ENCODE results near the gene RUVBL2.
"Not testable (repeated sequence)": the region's sequence is repeated elsewhere in the genome, so short reads cannot be mapped to it uniquely, and the experiment has no call there.

The RUVBL2 gene

DNA sequence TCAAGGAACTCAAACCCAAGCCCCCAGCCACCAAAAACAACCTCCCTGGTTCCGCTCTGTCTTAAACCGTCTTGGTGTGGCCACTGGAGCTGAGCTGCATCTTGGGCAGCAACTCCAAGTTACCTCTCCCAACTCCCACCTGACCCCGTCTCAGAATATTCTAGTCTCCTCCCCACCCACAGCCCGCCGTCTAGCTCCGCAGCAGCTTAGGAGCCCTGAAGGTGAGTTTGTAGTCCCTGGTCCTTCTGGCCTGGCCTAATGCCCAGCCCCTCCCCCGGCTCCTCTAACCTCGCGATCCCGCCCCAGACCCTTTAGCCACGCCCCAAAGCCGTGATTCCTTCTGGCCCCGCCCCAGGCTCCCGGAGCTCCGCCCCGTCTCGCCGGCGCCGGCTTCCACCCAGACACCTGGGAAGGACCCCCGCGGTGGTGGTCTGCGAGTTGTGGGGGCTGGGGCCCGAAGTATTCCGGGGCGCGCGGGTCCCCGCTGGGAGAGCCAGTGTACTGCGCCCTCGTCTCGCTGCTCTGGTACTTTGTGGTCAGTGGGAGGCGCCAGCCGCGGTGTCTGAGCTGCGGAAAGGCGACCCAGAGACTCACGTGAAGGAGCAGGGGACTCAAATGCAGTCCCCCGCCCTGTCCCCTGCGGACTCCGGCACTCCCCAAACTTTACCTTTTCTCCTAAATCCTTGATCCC lies 25.7 kb downstream of the RUVBL2 start:
- H3K27ac ChIP-seq: peak overlapping the region; percentile 87
- no peak for TF ChIP-seq ZFX (IDR thresholded peaks at IDR 0.05; ENCODE audit: borderline replicate concordance)
- TF ChIP-seq, protein P1, sequence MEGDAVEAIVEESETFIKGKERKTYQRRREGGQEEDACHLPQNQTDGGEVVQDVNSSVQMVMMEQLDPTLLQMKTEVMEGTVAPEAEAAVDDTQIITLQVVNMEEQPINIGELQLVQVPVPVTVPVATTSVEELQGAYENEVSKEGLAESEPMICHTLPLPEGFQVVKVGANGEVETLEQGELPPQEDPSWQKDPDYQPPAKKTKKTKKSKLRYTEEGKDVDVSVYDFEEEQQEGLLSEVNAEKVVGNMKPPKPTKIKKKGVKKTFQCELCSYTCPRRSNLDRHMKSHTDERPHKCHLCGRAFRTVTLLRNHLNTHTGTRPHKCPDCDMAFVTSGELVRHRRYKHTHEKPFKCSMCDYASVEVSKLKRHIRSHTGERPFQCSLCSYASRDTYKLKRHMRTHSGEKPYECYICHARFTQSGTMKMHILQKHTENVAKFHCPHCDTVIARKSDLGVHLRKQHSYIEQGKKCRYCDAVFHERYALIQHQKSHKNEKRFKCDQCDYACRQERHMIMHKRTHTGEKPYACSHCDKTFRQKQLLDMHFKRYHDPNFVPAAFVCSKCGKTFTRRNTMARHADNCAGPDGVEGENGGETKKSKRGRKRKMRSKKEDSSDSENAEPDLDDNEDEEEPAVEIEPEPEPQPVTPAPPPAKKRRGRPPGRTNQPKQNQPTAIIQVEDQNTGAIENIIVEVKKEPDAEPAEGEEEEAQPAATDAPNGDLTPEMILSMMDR (IDR thresholded peaks at IDR 0.05): peak; percentile 45

DNA sequence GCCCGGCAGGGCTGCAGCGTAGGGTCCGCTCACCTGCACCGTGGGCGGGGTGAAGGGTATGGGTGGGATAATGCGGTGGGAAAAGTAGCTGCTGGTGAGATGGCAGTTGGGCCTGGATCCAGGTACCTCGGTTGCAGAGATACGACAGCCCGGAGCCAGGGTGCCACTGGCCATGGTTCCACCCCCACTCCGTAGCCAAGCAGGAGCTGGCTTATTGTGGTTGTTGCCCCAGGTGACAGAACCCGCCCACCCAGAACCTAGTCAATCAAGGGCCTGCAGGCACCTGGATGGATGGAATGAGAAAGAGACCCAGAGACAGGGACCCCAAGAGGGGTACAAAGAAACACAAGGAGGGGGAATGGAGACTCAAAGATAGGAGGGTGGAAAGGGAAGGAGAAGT lies 26.7 kb downstream of the RUVBL2 start:
- H3K27ac ChIP-seq: no peak overlapping the region
- no peak for TF ChIP-seq ZFX (IDR thresholded peaks at IDR 0.05; ENCODE audit: borderline replicate concordance)
- TF ChIP-seq, protein P1 (IDR thresholded peaks at IDR 0.05): no peak

DNA sequence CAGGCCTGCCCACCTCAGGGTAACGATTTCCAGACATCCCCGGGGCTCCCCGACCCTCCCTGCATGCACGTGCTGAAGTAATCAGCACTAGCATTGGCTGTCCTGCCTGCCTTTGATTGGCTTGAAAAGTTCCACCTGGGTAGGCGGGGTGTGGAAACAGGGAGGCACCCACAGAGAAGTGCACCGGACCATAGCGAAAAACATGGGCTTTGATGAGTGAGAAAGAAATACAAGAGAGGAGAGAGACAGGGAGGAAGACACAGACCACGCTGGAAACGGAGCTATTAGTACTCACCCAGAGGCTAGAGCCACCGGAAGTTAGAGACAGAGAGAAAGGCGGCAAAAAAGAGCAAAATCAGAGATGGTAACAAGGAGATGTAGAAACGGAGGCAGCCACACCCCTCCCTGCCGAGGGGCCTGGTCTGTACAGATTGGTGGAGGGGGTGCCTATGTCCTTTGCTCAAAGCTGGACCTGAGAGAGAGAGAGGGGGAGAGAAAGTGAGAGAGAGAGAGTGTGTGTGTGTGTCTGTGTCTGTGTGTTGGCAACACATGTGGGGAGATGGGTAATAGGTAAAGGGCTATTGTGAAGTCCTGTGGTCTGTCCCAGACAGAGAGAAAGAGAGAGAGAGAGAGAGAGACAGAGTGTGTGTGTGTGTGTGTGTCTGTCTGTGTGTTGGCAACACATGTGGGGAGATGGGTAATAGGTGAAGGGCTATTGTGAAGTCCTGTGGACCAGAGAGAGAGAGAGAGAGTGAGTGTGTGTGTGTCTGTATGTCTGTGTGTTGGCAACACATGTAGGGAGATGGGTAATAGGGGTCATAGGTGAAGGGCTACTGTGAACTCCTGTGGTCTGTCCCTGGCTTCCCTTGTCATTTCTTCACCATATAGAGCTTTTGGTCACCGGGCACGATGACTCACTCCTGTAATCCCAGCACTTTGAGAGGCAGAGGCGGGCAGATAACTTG lies 27.5 kb downstream of the RUVBL2 start:
- TF ChIP-seq, protein P1 (IDR thresholded peaks at IDR 0.05): no peak
- TF ChIP-seq ZFX (IDR thresholded peaks at IDR 0.05; ENCODE audit: borderline replicate concordance): no peak
- H3K27ac ChIP-seq: no peak overlapping the region

DNA sequence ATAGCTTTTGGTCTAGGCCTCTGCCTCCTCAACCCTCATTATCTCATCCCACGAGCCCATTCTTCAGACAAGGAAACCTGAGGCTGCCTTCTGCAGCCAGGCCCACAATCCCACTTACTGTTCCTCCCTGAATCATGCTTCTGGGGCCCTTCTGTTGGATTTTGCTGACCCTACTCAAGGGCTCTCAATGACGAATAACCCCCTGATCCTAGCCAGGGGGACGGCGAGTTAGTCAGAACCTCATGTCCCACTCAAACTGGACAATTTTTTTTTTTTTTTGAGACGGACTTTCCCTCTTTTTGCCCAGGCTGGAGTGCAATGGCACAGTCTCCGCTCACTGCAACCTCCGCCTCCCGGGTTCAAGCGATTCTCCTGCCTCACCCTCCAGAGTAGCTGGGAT lies 28.4 kb downstream of the RUVBL2 start:
- TF ChIP-seq ZFX (IDR thresholded peaks at IDR 0.05; ENCODE audit: borderline replicate concordance): no peak
- TF ChIP-seq, protein P1 (IDR thresholded peaks at IDR 0.05): no peak
- no peak overlapping the region for H3K27ac ChIP-seq

DNA sequence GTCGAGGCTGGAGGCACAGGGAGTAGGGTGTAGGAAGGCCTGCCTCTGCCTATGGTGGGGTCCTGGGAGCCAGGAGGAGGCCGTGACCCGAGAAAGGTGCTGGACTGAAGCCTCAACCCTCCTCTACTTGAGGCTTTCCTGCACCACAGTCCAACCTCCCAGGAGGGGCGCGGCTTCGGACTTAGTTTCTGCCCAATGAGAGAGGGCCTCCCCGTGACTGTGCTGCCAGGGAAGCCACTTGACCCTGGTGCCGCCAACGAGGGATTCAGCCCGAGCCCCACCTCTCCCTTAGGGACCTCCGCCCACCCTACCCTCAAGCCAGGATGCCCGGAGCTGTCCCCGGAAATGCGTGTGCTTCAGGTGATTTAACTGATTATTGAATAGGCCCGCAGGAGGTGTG lies 30.5 kb downstream of the RUVBL2 start, which contains the start of gene CGB3:
CGB3 (minus strand) TSS at position 101 of the 400 bp plus-strand sequence. CDS start 362 bp downstream, outside the sequence.
- H3K27ac ChIP-seq: not testable (repeated sequence)

DNA sequence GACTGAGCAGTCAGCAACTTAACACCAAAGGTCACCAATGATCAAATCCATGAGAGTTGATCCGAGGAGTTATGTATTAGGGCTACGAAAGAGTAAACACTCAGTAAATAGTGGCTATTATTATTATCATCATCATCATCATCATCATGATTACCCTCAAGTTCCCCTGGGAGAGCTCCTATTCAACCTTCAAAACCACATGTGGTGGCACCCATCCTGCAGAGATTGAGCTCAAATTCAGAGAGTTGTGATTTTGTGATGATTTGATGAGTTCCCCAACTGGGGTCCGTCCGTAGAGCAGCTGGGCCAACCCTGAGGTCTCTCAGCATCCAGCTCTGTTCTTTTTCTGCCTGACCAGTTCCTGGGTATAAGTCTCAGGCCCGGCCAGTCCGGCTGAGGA lies 31.4 kb downstream of the RUVBL2 start:
- H3K27ac ChIP-seq: not testable (repeated sequence)

DNA sequence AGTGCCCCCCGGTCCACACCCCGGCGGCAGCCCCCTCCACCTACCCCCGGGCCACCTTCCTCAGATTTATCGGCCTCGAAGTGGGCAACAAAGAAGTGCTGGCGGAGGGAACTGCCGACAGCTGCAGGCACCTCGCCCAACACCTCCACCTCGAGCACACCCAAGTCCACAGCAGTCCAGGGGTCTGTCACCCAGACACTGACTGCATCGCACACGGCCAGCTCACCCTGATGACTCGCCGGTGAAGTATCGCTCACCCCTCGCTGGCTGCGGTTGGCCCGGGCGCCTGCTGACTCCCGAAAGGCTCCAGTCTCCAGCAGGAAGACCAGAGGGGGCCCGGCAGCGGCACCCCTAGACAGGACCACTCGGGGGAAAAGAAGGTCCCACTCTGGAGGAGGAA lies 31.9 kb downstream of the RUVBL2 start:
- H3K27ac ChIP-seq: not testable (repeated sequence)

DNA sequence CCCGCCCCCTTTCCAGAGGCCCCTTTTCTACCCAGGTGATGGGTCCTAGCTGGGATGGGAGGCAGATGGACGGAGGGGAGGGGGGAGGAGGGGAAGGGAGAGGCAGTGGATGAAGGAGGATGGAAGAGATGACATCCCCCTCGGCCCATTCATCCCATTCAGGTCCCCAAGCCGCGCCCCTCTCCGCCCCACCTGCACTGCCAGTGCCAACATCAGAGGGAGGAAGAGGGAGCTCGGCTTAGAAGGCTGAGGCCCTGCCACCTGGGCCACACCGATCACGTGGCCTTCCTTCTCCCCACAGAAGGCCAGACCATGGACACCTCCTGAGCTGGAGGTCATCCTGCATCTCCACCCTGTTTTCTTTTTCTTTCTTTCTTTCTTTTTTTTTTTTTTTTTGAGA lies 35.0 kb downstream of the RUVBL2 start:
- not testable (repeated sequence) for H3K27ac ChIP-seq

DNA sequence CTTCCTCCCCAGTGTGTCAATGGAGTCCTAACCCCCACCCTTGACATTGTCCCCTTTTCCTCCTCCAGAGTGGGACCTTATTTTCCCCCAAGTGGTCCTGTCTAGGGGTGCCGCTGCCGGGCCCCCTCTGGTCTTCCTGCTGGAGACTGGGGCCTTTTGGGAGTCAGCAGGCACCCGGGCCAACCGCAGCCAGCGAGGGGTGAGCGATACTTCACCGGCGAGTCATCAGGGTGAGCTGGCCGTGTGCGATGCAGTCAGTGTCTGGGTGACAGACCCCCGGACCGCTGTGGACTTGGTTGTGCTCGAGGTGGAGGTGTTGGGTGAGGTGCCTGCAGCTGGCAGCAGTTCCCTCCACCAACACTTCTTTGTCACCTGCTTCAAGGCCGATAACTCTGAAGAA lies 36.1 kb downstream of the RUVBL2 start:
- H3K27ac ChIP-seq: not testable (repeated sequence)

DNA sequence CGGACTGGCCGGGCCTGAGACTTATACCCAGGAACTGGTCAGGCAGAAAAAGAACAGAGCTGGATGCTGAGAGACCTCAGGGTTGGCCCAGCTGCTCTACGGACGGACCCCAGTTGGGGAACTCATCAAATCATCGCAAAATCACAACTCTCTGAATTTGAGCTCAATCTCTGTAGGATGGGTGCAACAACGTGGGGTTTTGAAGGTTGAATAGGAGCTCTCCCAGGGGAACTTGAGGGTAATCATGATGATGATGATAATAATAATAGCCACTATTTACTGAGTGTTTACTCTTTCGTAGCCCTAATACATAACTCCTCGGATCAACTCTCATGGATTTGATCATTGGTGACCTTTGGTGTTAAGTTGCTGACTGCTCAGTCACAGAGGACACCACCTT lies 36.6 kb downstream of the RUVBL2 start:
- H3K27ac ChIP-seq: not testable (repeated sequence)
